NK-92 treated with Interleukin-12 subunit alpha and Interleukin-12 subunit beta, amount 100 ng/mL, for 24 hours (cell line): ENCODE data around the gene SUFU.
"Not testable (repeated sequence)": the region's sequence is repeated elsewhere in the genome, so short reads cannot be mapped to it uniquely, and the experiment has no call there.

Experiments used
- DNase-seq: peaks from one replicate; lab custom pipeline; 2025; lab: John Stamatoyannopoulos, UW

Gene SUFU

GRCh38 chr10:102480396-102480795 is 23.4 kb upstream of the SUFU start:
- no peak for DNase-seq

DNA sequence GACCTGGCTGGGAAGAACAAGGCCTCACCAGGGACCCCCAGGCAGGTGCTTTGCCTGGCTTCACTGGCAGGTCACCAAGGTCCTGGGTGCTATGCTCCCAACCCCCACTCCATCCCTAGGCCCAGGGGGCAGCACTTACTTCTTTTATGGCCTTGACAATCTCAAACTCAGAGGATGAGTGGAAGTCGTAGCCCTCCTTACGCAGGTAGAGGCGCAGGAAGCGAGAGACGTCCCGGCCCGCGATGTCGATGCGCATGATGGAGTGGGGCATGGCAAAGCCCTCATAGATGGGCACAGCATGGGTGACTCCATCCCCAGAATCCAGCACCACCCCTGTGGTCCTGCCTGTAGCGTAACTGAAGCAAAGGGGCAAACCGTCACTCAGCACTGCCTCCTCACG is 19.8 kb upstream of the SUFU start:
- DNase-seq = no peak

GRCh38 chr10:102485093-102485784 is 18.5 kb upstream of the SUFU start:
- no peak for DNase-seq

DNA sequence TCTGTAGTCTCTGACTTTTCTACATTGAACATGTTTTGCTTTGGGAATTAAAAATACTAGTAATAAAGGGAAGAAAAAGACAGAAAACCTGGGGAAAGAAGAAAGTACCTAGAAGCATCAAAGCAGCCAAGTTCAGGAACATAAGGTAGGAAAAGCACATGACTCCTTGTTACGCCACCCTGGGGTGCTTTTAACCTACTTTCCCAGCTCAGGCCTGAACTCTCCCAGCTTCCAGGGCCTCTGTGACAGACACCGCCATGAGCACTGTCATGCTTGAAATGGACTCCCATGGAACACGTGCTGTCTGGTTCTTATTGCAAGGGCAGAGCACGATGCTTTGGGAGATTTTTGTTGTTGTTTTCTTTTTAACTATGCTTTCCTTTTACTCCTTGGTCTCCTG is 12.6 kb upstream of the SUFU start:
- DNase-seq = no peak

GRCh38 chr10:102492344-102492939 is 11.3 kb upstream of the SUFU start:
- DNase-seq = no peak

DNA sequence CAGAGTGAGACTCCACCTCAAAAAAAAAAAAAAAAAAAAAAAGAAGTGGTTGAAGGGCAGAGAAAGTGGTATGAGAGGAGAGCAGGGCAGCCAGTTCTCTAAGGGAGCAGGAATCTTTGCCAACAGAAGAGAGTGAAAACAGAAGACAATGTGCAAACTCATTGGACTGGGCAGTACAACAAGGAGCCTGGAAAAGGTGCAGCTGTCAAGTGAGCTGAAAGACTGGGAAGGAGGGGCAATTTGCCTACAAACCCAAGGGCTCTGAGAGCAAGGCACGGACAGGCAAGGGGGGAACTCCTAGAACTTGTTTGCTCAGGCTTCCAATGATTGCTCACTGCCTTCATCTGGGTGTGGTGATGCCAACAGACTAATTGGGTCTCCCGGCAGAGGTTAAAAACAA is 10.8 kb upstream of the SUFU start:
- DNase-seq = no peak

- no peak for DNase-seq
Observed at GRCh38 chr10:102493771-102494170, 10.0 kb upstream of the SUFU start.

DNA sequence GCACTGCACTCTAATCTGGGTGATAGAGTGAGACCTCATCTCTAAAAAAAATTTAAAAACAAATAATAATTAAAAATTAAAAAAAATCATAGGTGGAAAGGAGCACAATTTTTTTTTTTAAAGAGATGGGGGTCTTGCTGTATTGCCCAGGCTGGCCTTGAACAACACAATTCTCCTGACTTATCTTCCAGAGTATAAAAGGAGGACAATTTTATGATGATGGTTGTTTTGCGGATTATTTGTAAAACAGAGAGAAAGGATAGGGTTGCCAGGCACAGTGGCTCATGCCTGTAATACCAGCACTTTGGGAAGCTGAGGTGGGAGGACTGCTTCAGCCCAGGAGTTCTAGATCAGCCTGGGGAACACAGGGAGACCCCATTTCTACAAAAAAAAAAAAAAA is 6.2 kb upstream of the SUFU start:
- no peak for DNase-seq

- no peak for DNase-seq
Observed at GRCh38 chr10:102499356-102499755, 4.4 kb upstream of the SUFU start.

DNA sequence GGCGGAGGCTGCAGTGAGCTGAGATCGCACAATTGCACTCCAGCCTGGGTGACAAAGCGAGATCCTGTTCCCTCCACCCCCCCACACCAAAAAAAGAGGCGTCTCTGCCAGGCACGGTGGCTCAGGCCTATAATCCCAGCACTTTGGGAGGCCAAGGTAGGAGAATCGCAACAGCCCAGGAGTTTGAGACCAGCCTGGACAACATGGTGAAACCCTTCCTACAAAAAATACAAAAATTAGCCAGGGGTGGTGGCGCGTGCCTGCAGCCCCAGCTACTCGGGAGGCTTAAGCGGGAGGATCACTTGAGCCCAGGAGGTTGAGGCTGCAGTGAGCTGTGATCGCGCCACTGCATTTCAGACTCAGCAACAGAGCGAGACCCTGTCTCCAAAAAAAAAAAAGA is 3.1 kb upstream of the SUFU start:
- not testable (repeated sequence) for DNase-seq

DNA sequence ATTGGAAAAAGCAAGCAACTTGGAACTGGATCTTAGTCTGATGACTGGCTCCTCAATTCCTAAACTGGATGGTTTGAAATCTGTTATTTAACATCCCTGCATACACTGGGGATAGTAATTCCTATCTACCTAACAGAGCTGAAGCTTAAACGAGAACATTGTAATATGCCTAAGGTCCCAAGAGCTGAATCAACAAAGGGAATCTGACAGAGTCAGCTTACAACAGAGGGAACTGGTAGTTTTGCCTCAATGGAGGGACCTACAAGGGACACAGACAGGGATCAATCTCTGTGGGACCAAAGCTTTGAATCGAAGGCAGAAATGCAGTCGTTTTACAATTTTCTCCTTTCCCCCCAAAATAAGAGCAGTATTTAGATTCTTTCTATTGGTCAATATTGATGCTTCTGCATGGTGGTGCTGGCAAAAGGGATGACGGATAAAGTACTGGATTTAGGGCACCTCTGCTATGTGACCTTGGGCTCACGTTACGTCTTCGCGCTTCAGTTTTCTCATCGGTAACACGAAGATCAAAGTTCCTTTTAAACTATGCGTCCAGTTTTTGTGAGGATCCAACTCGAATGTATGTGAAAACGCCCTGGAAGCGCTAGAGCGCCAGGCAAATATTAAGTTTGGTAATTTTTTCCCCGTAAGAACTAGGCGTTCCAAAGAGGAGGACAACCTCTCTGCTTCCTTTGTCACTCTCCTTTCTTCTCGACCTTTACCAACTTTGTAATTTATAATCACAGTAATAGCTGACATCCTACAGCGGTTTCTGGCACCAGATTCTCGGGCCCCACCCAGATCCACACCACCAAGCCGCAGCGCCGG is 2.4 kb upstream of the SUFU start:
- no peak for DNase-seq

- DNase-seq = peak; percentile 98
Observed at GRCh38 chr10:102502029-102502336, 1.8 kb upstream of the SUFU start.

DNA sequence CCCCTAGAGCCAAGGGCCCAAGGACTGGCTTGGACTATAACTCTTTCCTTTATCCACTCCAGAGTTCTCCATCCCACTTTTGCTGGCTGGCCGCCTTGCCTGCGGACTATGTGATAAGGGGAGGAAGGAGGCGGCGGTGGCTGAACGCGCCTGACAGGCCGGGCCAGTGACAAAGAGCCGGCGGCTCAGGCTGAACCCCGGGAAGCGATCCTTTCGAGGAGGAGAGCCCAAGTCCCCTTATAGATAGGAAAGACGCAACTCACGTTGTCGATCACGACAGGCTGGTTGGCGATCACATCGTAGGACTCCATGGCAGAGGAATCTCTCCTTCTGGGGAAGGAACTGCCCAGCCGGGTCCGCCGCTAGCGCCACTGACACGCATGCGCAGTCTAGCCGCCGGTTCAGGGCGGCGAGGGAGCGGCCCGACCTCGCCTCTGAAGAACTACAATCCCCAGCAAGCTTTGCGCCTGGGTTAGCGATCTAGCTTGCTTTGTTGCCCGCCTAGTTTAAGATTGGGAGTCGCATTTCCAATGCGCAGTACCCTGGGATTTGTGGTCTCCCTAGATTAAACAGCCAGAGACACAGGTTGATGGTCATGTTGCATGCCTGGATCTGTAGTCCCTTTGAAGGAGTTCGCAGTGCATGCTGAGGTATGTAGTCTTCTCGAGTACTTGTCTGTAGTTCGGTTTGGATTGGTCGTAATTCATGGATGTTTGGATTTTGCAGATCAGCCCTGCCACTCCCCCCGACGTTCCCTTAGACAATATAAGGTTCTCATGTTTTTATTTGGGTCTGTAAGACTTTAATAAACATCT is 1.2 kb upstream of the SUFU start, which contains the start of gene ACTR1A:
TSS of gene ACTR1A (minus strand) at position 376 of the 815 bp plus-strand sequence. CDS start at position 311, 65 bp downstream.
- peak; percentile 86 for DNase-seq

- DNase-seq = no peak
Observed at GRCh38 chr10:102504179-102504975, 605 bp downstream of the SUFU start.

GRCh38 chr10:102504976-102505300 is 1.2 kb downstream of the SUFU start:
- DNase-seq = no peak

DNA sequence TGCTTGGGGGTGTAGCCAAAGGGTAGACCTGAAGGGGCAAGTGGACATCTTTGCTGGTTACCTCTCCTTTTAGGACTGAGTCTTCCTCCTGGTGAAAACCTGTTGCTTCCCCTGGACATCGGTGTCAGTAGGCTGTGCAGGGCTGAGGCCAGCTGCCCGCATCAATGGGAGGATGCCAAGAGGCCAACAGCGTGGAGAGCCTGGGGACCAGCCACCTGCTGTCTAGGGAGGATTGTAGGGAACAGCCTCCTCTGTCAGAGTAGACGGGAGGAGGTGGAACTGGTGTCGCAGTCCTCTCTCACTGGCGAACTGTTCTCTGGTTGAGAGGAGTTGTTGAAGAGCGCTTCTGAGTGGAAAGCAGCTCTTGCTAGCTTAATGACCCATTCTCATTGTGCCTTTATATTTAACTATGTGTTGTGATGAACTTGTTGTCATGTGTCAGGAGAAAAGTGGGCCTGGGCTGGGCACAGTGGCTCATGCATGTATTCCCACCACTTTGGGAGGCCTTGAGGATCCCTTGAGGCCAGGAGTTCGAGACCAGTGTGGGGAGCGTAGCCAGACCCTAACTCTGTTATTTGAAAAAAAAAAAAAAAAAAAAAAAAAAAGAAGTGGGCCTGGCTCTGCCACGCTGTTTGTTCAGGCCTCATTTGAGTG is 1.8 kb downstream of the SUFU start:
- DNase-seq = no peak

DNA sequence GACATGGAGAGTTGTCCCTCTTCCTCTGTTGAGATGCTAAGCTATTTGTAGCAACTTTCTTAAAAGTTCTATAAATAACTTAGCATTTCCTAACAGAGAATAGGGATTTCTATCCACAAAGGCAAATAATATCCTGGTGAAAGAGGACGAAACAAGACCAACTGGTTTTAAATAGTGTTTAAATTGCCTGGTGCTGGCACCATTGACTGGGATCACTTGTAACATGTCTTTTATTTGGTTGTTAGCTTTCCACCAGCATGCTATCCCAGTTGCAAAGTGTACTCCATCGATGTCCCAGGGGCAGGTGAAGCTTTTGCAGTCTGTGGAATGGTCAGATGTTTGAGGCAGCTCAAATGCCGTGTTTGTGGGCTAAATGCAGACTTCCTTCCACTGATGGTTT is 3.7 kb downstream of the SUFU start:
- no peak for DNase-seq

- no peak for DNase-seq
Observed at GRCh38 chr10:102508506-102508905, 4.7 kb downstream of the SUFU start.

DNA sequence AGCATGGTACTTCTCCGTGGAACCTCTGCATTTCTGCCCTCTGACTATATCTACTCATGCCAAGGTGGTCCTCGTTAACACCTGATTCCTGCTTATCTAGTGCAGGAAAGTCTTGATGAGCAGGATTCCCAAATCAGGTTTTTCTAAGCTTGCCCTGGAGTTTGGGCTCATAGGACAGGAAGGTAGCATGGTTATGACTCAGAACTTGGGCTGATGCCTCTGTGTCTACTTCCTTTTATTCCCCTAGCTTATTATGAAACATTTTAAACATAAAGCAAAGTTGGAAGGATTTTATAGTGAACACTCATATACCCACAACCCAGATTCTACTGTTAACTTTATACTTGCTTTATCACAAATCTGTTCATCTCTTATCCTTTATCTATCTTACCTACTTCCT is 5.6 kb downstream of the SUFU start:
- DNase-seq = no peak

GRCh38 chr10:102511583-102512274 is 8.0 kb downstream of the SUFU start:
- DNase-seq = no peak
